ENCODE results near the gene MARK3. TPM values are rescaled to one million over a fixed set of nuclear protein-coding genes. Genes with fewer than 3 reads are reported as not detected.

MARK3 gene
- total and polyA plus RNA-seq, 2 of the 13 experiments (the other 11 are each of a cell fraction or from before 2014, with no cell fraction given), result 47.7 to 56.6 TPM

DNA sequence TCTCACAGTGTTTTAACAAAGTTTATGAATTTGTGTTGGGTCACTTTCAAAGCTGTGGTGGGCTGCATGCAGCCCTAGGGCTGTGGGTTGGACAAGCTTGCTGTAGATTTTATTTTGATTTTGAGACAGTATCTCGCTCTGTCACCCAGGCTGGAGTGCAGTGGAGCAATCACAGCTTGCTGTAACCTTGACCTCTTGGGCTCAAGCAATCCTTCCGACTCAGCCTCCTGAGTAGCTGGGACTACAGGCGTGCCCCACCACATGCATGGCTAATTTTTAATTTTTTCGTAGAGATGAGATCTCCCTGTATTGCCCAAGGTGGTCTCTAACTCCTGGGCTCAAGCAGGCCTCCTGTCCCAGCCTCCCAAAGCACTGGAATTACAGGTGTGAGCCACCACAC lies 5.4 kb downstream of the MARK3 start:
- H3K27me3 ChIP-seq (ENCODE audit: control insufficient read depth in 1 of 2, insufficient read depth in 2 of 2, low read length in 2 of 2), result no peaks in the 10 kb centered on the region; a peak in 1 of 5 replicates
- CTCF ChIA-PET (ENCODE audit: low intra/inter-chr PET ratio, low total read pairs), result no interaction called here
- no peak overlapping the region for H3K4me2 ChIP-seq (ENCODE audit: low read depth, low read length)
- 100% methylated on average over 1 of the region's 4 CpGs for WGBS (ENCODE audit: low lambda C conversion rate)
- peaks cover 0 to 4% of the 10 kb centered on the region in 2 experiments; a peak in 1 of 5 replicates for H3K36me3 ChIP-seq (replicated peaks in 1 of 2; ENCODE audit: control insufficient read depth in 1 of 2, insufficient read depth in 2 of 2, low read length in 2 of 2)
- in situ Hi-C loops (cut with HindIII; ENCODE audit: extremely low pct_ligation_motif_present, low pct_unique_long_range_greater_than_20kb), result no loop called here
- H2AFZ ChIP-seq (ENCODE audit: low read length), result no peak overlapping the region
- peaks cover 88% of the 10 kb centered on the region for H3K79me2 ChIP-seq (ENCODE audit: insufficient read depth, low read length)
- no peak overlapping the region for H3K27ac ChIP-seq (ENCODE audit: extremely low read length, insufficient read depth, low read length)
- peaks cover 62% of the 10 kb centered on the region for H4K20me1 ChIP-seq (ENCODE audit: insufficient read depth, low read length)
- no peak overlapping the region for H3K9ac ChIP-seq (ENCODE audit: insufficient read depth, low read depth, low read length)
- peaks cover 63% of the 10 kb centered on the region for H3K4me1 ChIP-seq (ENCODE audit: insufficient read depth, low read length)
- TF ChIP-seq NR2F1 (CRISPR knock-in tag; IDR thresholded peaks at IDR 0.05) (0 out of 4 replicates have a peak, but pooled peaks of 1 of the 2 experiments have one; percentile 29), HHEX (CRISPR knock-in tag; IDR thresholded peaks at IDR 0.05) (no peak), NR2F6 (IDR thresholded peaks at IDR 0.05) (peak; percentile 21; the same call in 1 of the 2 replicates), NR2F6 (CRISPR knock-in tag; IDR thresholded peaks at IDR 0.05) (0 out of 2 replicates have a peak, but pooled peaks have one; percentile 10), NR3C1 (CRISPR knock-in tag; IDR thresholded peaks at IDR 0.05) (no peak), GFI1 (CRISPR knock-in tag; IDR thresholded peaks at IDR 0.05; ENCODE audit: borderline replicate concordance) (peak; percentile 65; the same call in 1 of the 2 replicates), ZBTB42 (CRISPR knock-in tag; IDR thresholded peaks at IDR 0.05) (no peak), ZNF460 (CRISPR knock-in tag; IDR thresholded peaks at IDR 0.05; ENCODE audit: borderline replicate concordance) (peak; percentile 85)
- TF ChIP-seq, protein P1, sequence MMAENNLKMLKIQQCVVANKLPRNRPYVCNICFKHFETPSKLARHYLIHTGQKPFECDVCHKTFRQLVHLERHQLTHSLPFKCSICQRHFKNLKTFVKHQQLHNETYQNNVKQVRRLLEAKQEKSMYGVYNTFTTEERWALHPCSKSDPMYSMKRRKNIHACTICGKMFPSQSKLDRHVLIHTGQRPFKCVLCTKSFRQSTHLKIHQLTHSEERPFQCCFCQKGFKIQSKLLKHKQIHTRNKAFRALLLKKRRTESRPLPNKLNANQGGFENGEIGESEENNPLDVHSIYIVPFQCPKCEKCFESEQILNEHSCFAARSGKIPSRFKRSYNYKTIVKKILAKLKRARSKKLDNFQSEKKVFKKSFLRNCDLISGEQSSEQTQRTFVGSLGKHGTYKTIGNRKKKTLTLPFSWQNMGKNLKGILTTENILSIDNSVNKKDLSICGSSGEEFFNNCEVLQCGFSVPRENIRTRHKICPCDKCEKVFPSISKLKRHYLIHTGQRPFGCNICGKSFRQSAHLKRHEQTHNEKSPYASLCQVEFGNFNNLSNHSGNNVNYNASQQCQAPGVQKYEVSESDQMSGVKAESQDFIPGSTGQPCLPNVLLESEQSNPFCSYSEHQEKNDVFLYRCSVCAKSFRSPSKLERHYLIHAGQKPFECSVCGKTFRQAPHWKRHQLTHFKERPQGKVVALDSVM (CRISPR knock-in tag; IDR thresholded peaks at IDR 0.05), result peak; percentile 18; the same call in 1 of the 2 replicates
- intact Hi-C loops (cut with micrococcal nuclease; ENCODE audit: unreplicated experiment), result loop anchor here (2.0 kb wide), 1 partner anchor 94 kb away; no protein-coding TSS in a partner anchor
- DNase-seq (ENCODE audit: low spot score) (no peak), ATAC-seq (no peak), FAIRE-seq (no peak)
- no peaks in the 10 kb centered on the region for H3K9me3 ChIP-seq (ENCODE audit: low read length)
- POLR2A ChIA-PET, result interaction anchor here (0.9 to 3.0 kb wide), 3 partner anchors 13 to 57 kb away, joined by 4 to 14 read pairs (median 13); partner anchors contain the start of gene EIF5
- H3K4me3 ChIP-seq (replicated peaks in 1 of 3; ENCODE audit: insufficient read depth in 1 of 3, low read depth in 2 of 3, low read length in 3 of 3), result no peak overlapping the region
- BruUV-seq (replicated peaks), result no TSS peak
